SK-MEL-5 (cell line): ENCODE measurements around the gene SLC35F3. TPM values are rescaled to one million over a fixed set of nuclear protein-coding genes. Genes with fewer than 3 reads are reported as not detected.

Source experiments
- DNase-seq: peaks from one replicate; pipeline ENCODE4 v3.0.0-alpha.2; 2016; ENCODE audit warnings: low read depth, low spot score
- in situ Hi-C: cut with HindIII; loops from 2 replicates; pipeline ENCODE4 v1.10.0; 2016; ENCODE audit warnings: low sequenced_read_pairs, high pct_unique_total_duplicates, low pct_unique_long_range_greater_than_20kb
- total RNA-seq: library from RNA; depleted of rRNA; stranded (reverse); fragments of >200 nt; shearing (Covaris generic); gene quantifications from 2 replicates; pipeline ENCODE4 v1.2.3, GENCODE V29; 2014

The SLC35F3 gene
- total RNA-seq, 1 experiment from 2014 or later, result 0.03 TPM

GRCh38 chr1:233905416-233906051, 1.1 kb downstream of the SLC35F3 start:
- in situ Hi-C loops, result no loop called here

GRCh38 chr1:233907151-233907550, 2.7 kb downstream of the SLC35F3 start:
- in situ Hi-C loops, result no loop called here
- DNase-seq, result no peak

More at GRCh38 chr1:233905416-233906051, 1.1 kb downstream of the SLC35F3 start:
- DNase-seq, result no peak

- in situ Hi-C loops, result no loop called here
- no peak for DNase-seq
Observed at GRCh38 chr1:233908092-233908491, 3.6 kb downstream of the SLC35F3 start.

GRCh38 chr1:233909195-233909594, 4.7 kb downstream of the SLC35F3 start:
- in situ Hi-C loops, result no loop called here
- no peak for DNase-seq

- no peak for DNase-seq
- in situ Hi-C loops, result no loop called here
Observed at GRCh38 chr1:233912447-233912846, 8.0 kb downstream of the SLC35F3 start.

GRCh38 chr1:233912909-233913308, 8.4 kb downstream of the SLC35F3 start:
- DNase-seq, result no peak

GRCh38 chr1:233916706-233917105, 12.2 kb downstream of the SLC35F3 start:
- in situ Hi-C loops, result no loop called here
- no peak for DNase-seq

More at GRCh38 chr1:233912909-233913308, 8.4 kb downstream of the SLC35F3 start:
- in situ Hi-C loops, result no loop called here

GRCh38 chr1:233919786-233920185, 15.3 kb downstream of the SLC35F3 start:
- in situ Hi-C loops, result no loop called here
- DNase-seq, result no peak

- in situ Hi-C loops, result no loop called here
- no peak for DNase-seq
Observed at GRCh38 chr1:233928123-233928522, 23.6 kb downstream of the SLC35F3 start.

GRCh38 chr1:233933339-233933738, 28.9 kb downstream of the SLC35F3 start:
- in situ Hi-C loops, result no loop called here
- DNase-seq, result no peak

GRCh38 chr1:233935297-233935868, 30.9 kb downstream of the SLC35F3 start:
- no peak for DNase-seq
- in situ Hi-C loops, result no loop called here

GRCh38 chr1:233936422-233936821, 31.9 kb downstream of the SLC35F3 start:
- in situ Hi-C loops, result no loop called here
- no peak for DNase-seq

GRCh38 chr1:233936842-233937241, 32.4 kb downstream of the SLC35F3 start:
- in situ Hi-C loops, result no loop called here

GRCh38 chr1:233938476-233938875, 34.0 kb downstream of the SLC35F3 start:
- in situ Hi-C loops, result no loop called here
- no peak for DNase-seq

More at GRCh38 chr1:233936842-233937241, 32.4 kb downstream of the SLC35F3 start:
- no peak for DNase-seq

GRCh38 chr1:233939451-233939850, 35.0 kb downstream of the SLC35F3 start:
- in situ Hi-C loops, result no loop called here
- DNase-seq, result no peak

GRCh38 chr1:233940908-233941307, 36.4 kb downstream of the SLC35F3 start:
- in situ Hi-C loops, result no loop called here

GRCh38 chr1:233944601-233945000, 40.1 kb downstream of the SLC35F3 start:
- DNase-seq, result no peak
- in situ Hi-C loops, result no loop called here

More at GRCh38 chr1:233940908-233941307, 36.4 kb downstream of the SLC35F3 start:
- DNase-seq, result no peak

- no peak for DNase-seq
- in situ Hi-C loops, result no loop called here
Observed at GRCh38 chr1:233945573-233945972, 41.1 kb downstream of the SLC35F3 start.

GRCh38 chr1:233945979-233946378, 41.5 kb downstream of the SLC35F3 start:
- in situ Hi-C loops, result no loop called here
- no peak for DNase-seq
